HL-60 (cell line): ENCODE results near the gene OR2S2.
"Not testable (repeated sequence)": the region's sequence is repeated elsewhere in the genome, so short reads cannot be mapped to it uniquely, and the experiment has no call there.

Experiments
- DNase-seq, 2 experiments: peaks; one replicate each; pipeline ENCODE4 v3.0.0-alpha.2; 2010 to 2020; ENCODE audit warnings: low read depth in 1 of 2, low spot score in 1 of 2
- H3K27ac ChIP-seq: fragments of 250-450 bp; sonication (Bioruptor Pico); replicated peaks from 2 replicates; pipeline ENCODE4 v1.5.1; 2020; ENCODE audit warnings: mild to moderate bottlenecking, moderate library complexity
- H3K27me3 ChIP-seq: fragments of 250-450 bp; sonication (Bioruptor Pico); 2 replicates; pipeline ENCODE4 v1.5.1; 2021; ENCODE audit warnings: mild to moderate bottlenecking, moderate library complexity; ENCODE audit not compliant: insufficient read depth, poor library complexity, severe bottlenecking
- H3K4me3 ChIP-seq: replicated peaks from 2 replicates; pipeline ENCODE4 v1.5.1; 2011; ENCODE audit warnings: mild to moderate bottlenecking, control low read depth, low read length; ENCODE audit not compliant: insufficient read depth
- GABPA ChIP-seq: IDR thresholded peaks from 2 replicates; pipeline ENCODE4 v1.6.1; 2012; ENCODE audit warnings: low read depth
- POLR2AphosphoS5 ChIP-seq: IDR thresholded peaks from 2 replicates; pipeline ENCODE4 v1.6.1; 2012; ENCODE audit warnings: low read depth
- SPI1 ChIP-seq: IDR thresholded peaks from 2 replicates; pipeline ENCODE4 v1.6.1; 2012; ENCODE audit warnings: low read depth, mild to moderate bottlenecking, borderline replicate concordance
- long read RNA-seq: library from polyadenylated mRNA; unstranded; transcript quantifications from one replicate; pipeline ENCODE4 v2.0.0, GENCODE V29; 2020
- TF ChIP-seq, protein P1 (sequence below): IDR thresholded peaks from one replicate; pipeline ENCODE4 v1.5.1; 2011; ENCODE audit warnings: low read length, control low read depth, inconsistent platforms; ENCODE audit not compliant: insufficient read depth
- TF ChIP-seq, protein P2 (sequence below): IDR thresholded peaks from 2 replicates; pipeline ENCODE4 v1.6.1; 2012; ENCODE audit warnings: low read depth; ENCODE audit not compliant: insufficient replicate concordance

OR2S2 gene, protein sequence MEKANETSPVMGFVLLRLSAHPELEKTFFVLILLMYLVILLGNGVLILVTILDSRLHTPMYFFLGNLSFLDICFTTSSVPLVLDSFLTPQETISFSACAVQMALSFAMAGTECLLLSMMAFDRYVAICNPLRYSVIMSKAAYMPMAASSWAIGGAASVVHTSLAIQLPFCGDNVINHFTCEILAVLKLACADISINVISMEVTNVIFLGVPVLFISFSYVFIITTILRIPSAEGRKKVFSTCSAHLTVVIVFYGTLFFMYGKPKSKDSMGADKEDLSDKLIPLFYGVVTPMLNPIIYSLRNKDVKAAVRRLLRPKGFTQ
- long read RNA-seq = 0 reads

DNA sequence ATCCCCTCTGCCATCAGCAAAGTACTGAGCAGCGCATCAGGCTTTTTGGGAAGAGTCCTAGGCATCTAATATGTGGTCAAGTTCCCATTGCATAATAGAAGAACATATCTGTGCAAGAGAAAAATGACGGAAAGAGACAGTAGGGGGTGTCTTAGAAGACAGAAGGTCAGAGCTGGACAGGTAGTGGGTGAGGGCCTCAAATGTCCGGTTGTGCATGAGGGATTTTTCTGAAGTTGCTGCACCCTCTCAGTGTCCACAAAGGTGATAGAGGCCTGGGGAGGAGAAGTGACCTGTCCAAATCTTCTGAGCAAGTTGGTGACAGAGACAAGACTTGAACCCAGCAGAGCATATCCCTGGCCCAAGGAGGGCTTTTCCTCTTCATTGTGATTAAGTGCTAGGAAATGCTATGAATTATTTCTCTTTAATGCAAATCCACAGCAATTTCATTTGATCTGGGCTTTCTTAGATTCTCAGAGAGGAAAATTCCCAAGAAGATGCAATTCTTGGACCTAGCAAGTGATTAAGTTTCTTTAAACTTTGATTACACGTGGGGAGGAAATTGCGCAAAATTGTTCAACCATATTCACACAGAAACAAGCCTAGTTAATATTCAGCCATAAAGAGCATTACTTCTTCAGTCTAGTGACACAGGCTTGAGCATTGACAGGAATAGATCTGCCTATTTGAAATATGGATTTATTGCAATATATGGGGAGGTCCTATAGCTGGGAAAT, at the start of gene OR2S2:
OR2S2 (minus strand) TSS at position 51 of the 734 bp plus-strand sequence. CDS start 56 bp downstream, outside the sequence.
- Histone ChIP-seq H3K27ac (no peak within 1 kb of the TSS), H3K4me3 (no peak within 1 kb of the TSS), H3K27me3 (peaks cover 2% of the 10 kb centered on the region)
- no peak for TF ChIP-seq SPI1
- no peak for TF ChIP-seq POLR2AphosphoS5
- TF ChIP-seq, protein P1, sequence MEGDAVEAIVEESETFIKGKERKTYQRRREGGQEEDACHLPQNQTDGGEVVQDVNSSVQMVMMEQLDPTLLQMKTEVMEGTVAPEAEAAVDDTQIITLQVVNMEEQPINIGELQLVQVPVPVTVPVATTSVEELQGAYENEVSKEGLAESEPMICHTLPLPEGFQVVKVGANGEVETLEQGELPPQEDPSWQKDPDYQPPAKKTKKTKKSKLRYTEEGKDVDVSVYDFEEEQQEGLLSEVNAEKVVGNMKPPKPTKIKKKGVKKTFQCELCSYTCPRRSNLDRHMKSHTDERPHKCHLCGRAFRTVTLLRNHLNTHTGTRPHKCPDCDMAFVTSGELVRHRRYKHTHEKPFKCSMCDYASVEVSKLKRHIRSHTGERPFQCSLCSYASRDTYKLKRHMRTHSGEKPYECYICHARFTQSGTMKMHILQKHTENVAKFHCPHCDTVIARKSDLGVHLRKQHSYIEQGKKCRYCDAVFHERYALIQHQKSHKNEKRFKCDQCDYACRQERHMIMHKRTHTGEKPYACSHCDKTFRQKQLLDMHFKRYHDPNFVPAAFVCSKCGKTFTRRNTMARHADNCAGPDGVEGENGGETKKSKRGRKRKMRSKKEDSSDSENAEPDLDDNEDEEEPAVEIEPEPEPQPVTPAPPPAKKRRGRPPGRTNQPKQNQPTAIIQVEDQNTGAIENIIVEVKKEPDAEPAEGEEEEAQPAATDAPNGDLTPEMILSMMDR = no peak
- DNase-seq = no peak

DNA sequence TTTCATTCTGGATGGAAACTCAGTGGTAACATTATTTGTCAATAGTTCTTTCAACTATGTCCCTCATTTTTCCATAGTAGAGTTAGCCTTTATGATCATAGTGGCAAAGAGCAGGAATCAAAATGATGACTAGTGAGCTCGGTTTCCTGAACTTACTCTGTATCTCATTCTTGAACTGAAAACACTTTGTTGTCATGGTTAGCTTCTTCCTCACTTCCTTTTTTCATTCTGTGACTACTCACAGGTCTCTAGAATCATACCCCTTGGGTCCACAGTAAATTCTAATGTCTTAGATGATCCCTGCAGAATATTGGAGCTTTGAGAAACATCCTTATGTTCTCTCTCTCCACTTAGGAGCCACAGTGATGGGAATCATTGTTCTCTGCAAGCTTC, 49.4 kb upstream of the OR2S2 start:
- H3K4me3 ChIP-seq = no peak overlapping the region
- peaks cover 3% of the 10 kb centered on the region for H3K27me3 ChIP-seq
- no peak for DNase-seq
- H3K27ac ChIP-seq = no peak overlapping the region
- no peak for TF ChIP-seq GABPA
- TF ChIP-seq SPI1 = peak; percentile 70

DNA sequence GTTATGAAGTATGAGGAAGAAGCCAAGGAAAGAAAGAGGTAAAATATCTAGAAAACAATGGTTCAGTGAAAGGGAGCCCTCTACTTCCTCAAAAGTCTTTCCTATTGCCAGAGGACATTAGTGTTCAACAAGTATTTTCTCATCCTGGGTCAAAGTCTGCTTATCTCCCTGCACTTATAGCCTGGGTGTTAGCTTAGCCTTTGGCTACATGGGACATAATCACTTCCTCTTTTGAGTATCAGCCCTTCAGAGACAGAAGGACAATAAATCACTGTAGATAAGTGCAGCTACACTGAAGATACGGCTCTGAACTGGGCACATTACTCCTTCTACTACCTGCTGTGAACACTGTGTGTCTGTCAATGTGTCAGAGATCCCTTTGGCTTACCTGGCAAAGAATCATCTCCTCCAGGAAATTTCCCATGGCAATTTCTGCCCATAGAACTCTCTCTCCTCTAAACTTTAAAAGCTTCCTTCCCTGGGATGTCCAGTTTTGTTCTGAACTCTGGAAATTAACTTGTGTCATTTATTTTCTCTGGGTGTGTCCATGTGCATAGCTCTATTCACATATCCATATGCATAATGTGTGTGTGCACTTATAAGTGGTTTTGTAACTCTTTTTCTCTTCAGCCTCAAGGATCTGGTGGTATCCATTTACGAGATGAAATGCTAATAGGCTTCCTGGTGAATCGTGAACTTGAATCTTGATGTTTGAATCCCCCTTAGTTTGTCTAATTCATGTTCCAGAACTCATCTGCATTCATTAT, 48.8 kb upstream of the OR2S2 start:
- no peak overlapping the region for H3K4me3 ChIP-seq
- peaks cover 3% of the 10 kb centered on the region for H3K27me3 ChIP-seq
- H3K27ac ChIP-seq = no peak overlapping the region
- DNase-seq = no peak
- no peak for TF ChIP-seq GABPA
- TF ChIP-seq, protein P1 = no peak
- TF ChIP-seq, protein P2, sequence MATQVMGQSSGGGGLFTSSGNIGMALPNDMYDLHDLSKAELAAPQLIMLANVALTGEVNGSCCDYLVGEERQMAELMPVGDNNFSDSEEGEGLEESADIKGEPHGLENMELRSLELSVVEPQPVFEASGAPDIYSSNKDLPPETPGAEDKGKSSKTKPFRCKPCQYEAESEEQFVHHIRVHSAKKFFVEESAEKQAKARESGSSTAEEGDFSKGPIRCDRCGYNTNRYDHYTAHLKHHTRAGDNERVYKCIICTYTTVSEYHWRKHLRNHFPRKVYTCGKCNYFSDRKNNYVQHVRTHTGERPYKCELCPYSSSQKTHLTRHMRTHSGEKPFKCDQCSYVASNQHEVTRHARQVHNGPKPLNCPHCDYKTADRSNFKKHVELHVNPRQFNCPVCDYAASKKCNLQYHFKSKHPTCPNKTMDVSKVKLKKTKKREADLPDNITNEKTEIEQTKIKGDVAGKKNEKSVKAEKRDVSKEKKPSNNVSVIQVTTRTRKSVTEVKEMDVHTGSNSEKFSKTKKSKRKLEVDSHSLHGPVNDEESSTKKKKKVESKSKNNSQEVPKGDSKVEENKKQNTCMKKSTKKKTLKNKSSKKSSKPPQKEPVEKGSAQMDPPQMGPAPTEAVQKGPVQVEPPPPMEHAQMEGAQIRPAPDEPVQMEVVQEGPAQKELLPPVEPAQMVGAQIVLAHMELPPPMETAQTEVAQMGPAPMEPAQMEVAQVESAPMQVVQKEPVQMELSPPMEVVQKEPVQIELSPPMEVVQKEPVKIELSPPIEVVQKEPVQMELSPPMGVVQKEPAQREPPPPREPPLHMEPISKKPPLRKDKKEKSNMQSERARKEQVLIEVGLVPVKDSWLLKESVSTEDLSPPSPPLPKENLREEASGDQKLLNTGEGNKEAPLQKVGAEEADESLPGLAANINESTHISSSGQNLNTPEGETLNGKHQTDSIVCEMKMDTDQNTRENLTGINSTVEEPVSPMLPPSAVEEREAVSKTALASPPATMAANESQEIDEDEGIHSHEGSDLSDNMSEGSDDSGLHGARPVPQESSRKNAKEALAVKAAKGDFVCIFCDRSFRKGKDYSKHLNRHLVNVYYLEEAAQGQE = no peak
- peak; percentile 91 for TF ChIP-seq SPI1

DNA sequence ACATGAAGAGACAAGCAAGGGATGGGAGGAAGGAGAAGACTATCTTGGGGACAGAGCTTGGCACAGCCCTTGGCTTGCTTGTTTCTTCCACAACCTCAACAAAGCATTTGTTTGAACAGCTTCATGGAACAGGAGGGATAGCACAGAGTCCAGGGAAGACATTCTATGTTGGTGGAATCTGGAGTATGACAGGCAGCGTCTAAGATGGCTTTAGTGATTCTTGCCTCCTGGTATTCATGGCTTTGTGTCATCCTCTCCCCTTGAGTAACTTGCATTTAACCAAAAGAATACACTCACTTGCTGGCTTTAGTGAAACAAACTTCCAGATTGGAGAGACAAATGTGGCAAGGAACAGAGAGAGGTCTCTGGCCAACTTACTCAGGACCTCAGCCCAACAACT, 47.9 kb upstream of the OR2S2 start:
- DNase-seq = no peak
- Histone ChIP-seq H3K27ac (no peak overlapping the region), H3K27me3 (peaks cover 2% of the 10 kb centered on the region), H3K4me3 (no peak overlapping the region)
- TF ChIP-seq GABPA = no peak
- TF ChIP-seq SPI1 = no peak

DNA sequence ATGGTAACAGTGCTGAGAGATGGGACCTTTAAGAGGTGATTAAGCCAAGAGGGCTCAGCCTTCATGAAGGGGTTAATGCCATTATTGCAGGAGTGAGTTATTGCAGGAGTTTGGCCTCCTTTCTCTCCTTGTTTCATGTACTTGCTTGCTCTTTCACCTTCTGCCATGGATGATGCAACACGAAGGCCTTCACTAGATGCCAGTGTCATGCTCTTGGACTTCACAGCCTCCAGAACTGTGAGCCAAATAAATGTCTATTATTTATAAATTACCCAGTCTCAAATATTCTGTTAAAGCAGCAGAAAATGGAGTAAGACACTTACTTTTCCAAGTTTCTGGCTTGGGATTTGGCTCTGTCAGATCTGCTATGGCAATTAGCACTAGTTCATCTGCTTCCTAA, 40.4 kb upstream of the OR2S2 start:
- TF ChIP-seq, protein P2 = no peak
- TF ChIP-seq SPI1 (no peak), GABPA (no peak), POLR2AphosphoS5 (no peak)
- TF ChIP-seq, protein P1 = no peak
- Histone ChIP-seq H3K27me3 (peaks cover 4% of the 10 kb centered on the region), H3K27ac (no peak overlapping the region), H3K4me3 (no peak overlapping the region)
- DNase-seq = no peak

DNA sequence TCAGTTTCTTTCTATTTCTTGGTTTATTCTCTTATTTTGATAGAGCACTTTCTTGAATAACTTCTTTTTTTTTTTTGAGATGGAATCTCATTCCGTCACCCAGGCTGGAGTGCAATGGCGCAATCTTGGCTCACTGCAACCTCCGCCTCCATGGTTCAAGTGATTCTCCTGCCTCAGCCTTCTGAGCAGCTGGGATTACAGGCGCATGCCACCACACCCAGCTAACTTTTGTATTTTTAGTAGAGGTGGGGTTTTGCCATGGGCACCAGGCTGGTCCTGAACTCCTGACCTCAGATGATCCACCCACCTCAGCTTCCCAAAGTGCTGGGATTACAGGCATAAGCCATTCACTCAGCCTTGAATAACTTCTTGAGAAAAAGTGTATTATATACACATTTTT, 39.1 kb upstream of the OR2S2 start:
- not testable (repeated sequence) for H3K27ac ChIP-seq, H3K27me3 ChIP-seq, DNase-seq, H3K4me3 ChIP-seq
